Mesodermal cell (in vitro differentiated cells): Measurements from ENCODE around the gene OXSR1.

Source experiments
- H3K27ac ChIP-seq: 2 replicates; pipeline ENCODE4 v1.7.0; 2013; ENCODE audit warnings: mild to moderate bottlenecking, low read depth, low read length, moderate library complexity; ENCODE audit not compliant: severe bottlenecking
- H3K36me3 ChIP-seq: 2 replicates; pipeline ENCODE4 v1.7.1; 2013; ENCODE audit warnings: mild to moderate bottlenecking, low read length, moderate library complexity; ENCODE audit not compliant: control insufficient read depth, insufficient read depth
- H3K4me1 ChIP-seq: one replicate; pipeline ENCODE4 v1.7.1; 2013; ENCODE audit warnings: mild to moderate bottlenecking, low read length; ENCODE audit not compliant: insufficient read depth, control insufficient read depth, poor library complexity, severe bottlenecking
- H3K4me3 ChIP-seq: 2 replicates; pipeline ENCODE4 v1.7.0; 2013; ENCODE audit warnings: low read length, control low read depth, mild to moderate bottlenecking; ENCODE audit not compliant: insufficient read depth, poor library complexity, severe bottlenecking; ENCODE audit errors: extremely low read depth
- H3K9me3 ChIP-seq: 2 replicates; pipeline ENCODE4 v1.7.1; 2013; ENCODE audit warnings: mild to moderate bottlenecking, low read length, moderate library complexity; ENCODE audit not compliant: control insufficient read depth
- WGBS, 2 experiments: methylation state at CpG; one replicate each; pipeline ENCODE4 v1.1.5; 2013; ENCODE audit warnings: missing lambda C conversion rate in 2 of 2; ENCODE audit not compliant: insufficient coverage in 2 of 2; 5-methylcytosine and 5-hydroxymethylcytosine counted together

Gene OXSR1

GRCh38 chr3:38271553-38271952 is 106.2 kb downstream of the OXSR1 start:
- 89 to 96% methylated on average over 4 to 5 of the region's 5 CpGs for WGBS, 2 experiments
- Histone ChIP-seq H3K4me3 (no peak overlapping the region), H3K9me3 (peaks cover 3% of the 10 kb centered on the region), H3K4me1 (peaks cover 7% of the 10 kb centered on the region), H3K36me3 (no peaks in the 10 kb centered on the region), H3K27ac (no peak overlapping the region)

GRCh38 chr3:38274864-38275649 is 109.7 kb downstream of the OXSR1 start:
- H3K4me1 ChIP-seq: no peaks in the 10 kb centered on the region
- H3K9me3 ChIP-seq: peaks cover 3% of the 10 kb centered on the region
- H3K27ac ChIP-seq: no peak overlapping the region
- H3K36me3 ChIP-seq: no peaks in the 10 kb centered on the region
- WGBS, 2 experiments: 91 to 92% methylated on average over 19 to 20 of the region's 21 CpGs
- no peak overlapping the region for H3K4me3 ChIP-seq

- no peaks in the 10 kb centered on the region for H3K36me3 ChIP-seq
- 82 to 96% methylated on average over 6 to 7 of the region's 8 CpGs for WGBS, 2 experiments
- H3K4me3 ChIP-seq: no peak overlapping the region
- no peaks in the 10 kb centered on the region for H3K9me3 ChIP-seq
- no peak overlapping the region for H3K27ac ChIP-seq
- no peaks in the 10 kb centered on the region for H3K4me1 ChIP-seq
Observed at GRCh38 chr3:38275658-38276057, 110.3 kb downstream of the OXSR1 start.

GRCh38 chr3:38276081-38276916 is 111.0 kb downstream of the OXSR1 start:
- no peaks in the 10 kb centered on the region for H3K4me1 ChIP-seq
- no peaks in the 10 kb centered on the region for H3K9me3 ChIP-seq
- 84 to 95% methylated on average over 7 to 11 of the region's 13 CpGs for WGBS, 2 experiments
- H3K4me3 ChIP-seq: no peak overlapping the region
- H3K27ac ChIP-seq: no peak overlapping the region
- H3K36me3 ChIP-seq: no peaks in the 10 kb centered on the region

- H3K36me3 ChIP-seq: no peaks in the 10 kb centered on the region
- no peaks in the 10 kb centered on the region for H3K4me1 ChIP-seq
- H3K9me3 ChIP-seq: no peaks in the 10 kb centered on the region
- 95 to 99% methylated on average over 10 of the region's 13 CpGs for WGBS, 2 experiments
- no peak overlapping the region for H3K27ac ChIP-seq
- H3K4me3 ChIP-seq: no peak overlapping the region
Observed at GRCh38 chr3:38276917-38277630, 111.7 kb downstream of the OXSR1 start.

GRCh38 chr3:38278841-38279240 is 113.5 kb downstream of the OXSR1 start:
- Histone ChIP-seq H3K4me3 (no peak overlapping the region), H3K36me3 (no peaks in the 10 kb centered on the region), H3K4me1 (no peaks in the 10 kb centered on the region), H3K27ac (no peak overlapping the region), H3K9me3 (no peaks in the 10 kb centered on the region)
- 85 to 93% methylated on average over 3 of the region's 5 CpGs for WGBS, 2 experiments

GRCh38 chr3:38281895-38282686 is 116.8 kb downstream of the OXSR1 start, which contains the start of gene SLC22A14:
SLC22A14 (plus strand) TSS chr3:38282294; CDS start chr3:38306027, 23,733 bp downstream.
- H3K36me3 ChIP-seq: no peaks in the 10 kb centered on the region
- WGBS, 2 experiments: 91% methylated on average over 12 of the region's 14 CpGs
- no peak within 1 kb of the TSS for H3K27ac ChIP-seq
- H3K4me1 ChIP-seq: no peaks in the 10 kb centered on the region
- H3K4me3 ChIP-seq: no peak within 1 kb of the TSS
- H3K9me3 ChIP-seq: no peaks in the 10 kb centered on the region

- 88 to 90% methylated on average over 9 to 10 of the region's 16 CpGs for WGBS, 2 experiments
- Histone ChIP-seq H3K27ac (no peak overlapping the region), H3K4me3 (no peak overlapping the region)
Observed at GRCh38 chr3:38283810-38284755, 118.7 kb downstream of the OXSR1 start.

GRCh38 chr3:38284756-38285150 is 119.4 kb downstream of the OXSR1 start:
- Histone ChIP-seq H3K9me3 (no peaks in the 10 kb centered on the region), H3K36me3 (no peaks in the 10 kb centered on the region), H3K27ac (no peak overlapping the region), H3K4me3 (no peak overlapping the region), H3K4me1 (no peaks in the 10 kb centered on the region)
- 100% methylated on average over 1 of the region's 6 CpGs; no CpG with 5 or more reads in 1 of the 2 experiments for whole genome bisulfite sequencing, 2 experiments

More at GRCh38 chr3:38283810-38284755, 118.7 kb downstream of the OXSR1 start:
- H3K36me3 ChIP-seq: no peaks in the 10 kb centered on the region
- H3K4me1 ChIP-seq: no peaks in the 10 kb centered on the region
- H3K9me3 ChIP-seq: no peaks in the 10 kb centered on the region
